HepG2 (cell line): ENCODE data around the gene CNKSR3. TPM values are rescaled to one million over a fixed set of nuclear protein-coding genes. Genes with fewer than 3 reads are reported as not detected.

ENCODE experiments used
- ATAC-seq: fragments of 200-7000 bp; cut with Tn5 transposase; 3 replicates; pipeline ENCODE4 v1.9.1; 2020; ENCODE audit warnings: mild to moderate bottlenecking, moderate library complexity
- BruUV-seq: library from RNA; stranded (reverse); fragments of 400-500 nt; replicated peaks from 2 replicates; lab custom pipeline; 2021; lab: Mats Ljungman, UMichigan
- CTCF ChIA-PET: fragments of 300-600 bp; formaldehyde crosslinking; extraction: SDS; loops from one replicate; lab custom pipeline; 2021; ENCODE audit warnings: low total read pairs, inconsistent platforms, low intra/inter-chr PET ratio; lab: Yijun Ruan, JAX
- POLR2A ChIA-PET: fragments of 350-600 bp; sonication (Branson Sonifier 250); formaldehyde crosslinking; loops from one replicate; lab custom pipeline; 2020; ENCODE audit warnings: antibody characterized with exemption, inconsistent platforms; lab: Yijun Ruan, JAX
- DNase-seq: peaks from one replicate; pipeline ENCODE4 v3.0.0-alpha.2; 2015; ENCODE audit warnings: low spot score
- FAIRE-seq: peaks from 3 replicates; lab custom pipeline; 2011; peaks lifted over from hg19 to GRCh38; lab: Jason Lieb, UNC
- H2AFZ ChIP-seq: one replicate; pipeline ENCODE4 v1.6.1; 2011; ENCODE audit warnings: low read length, inconsistent platforms
- H3K27ac ChIP-seq: fragments of 300-600 bp; 3 replicates; pipeline ENCODE4 v1.8.0; 2011; ENCODE audit warnings: mixed run types, mild to moderate bottlenecking, mixed read lengths, low read length, inconsistent platforms; ENCODE audit not compliant: insufficient read depth; ENCODE audit errors: extremely low read length
- H3K27me3 ChIP-seq, 2 experiments: fragments of 200-600 bp in 1 of 2; 2 replicates in 1 of 2; 3 replicates in 1 of 2; pipeline versions ENCODE4 v1.6.0 to v1.8.0; 2011; ENCODE audit warnings: low read length in 2 of 2, mild to moderate bottlenecking in 2 of 2, moderate library complexity in 2 of 2, inconsistent platforms in 1 of 2; ENCODE audit not compliant: insufficient read depth in 2 of 2, control insufficient read depth in 1 of 2
- H3K36me3 ChIP-seq, 2 experiments: fragments of 200-600 bp in 1 of 2; replicated peaks in 1 of 2; 2 replicates in 1 of 2; 3 replicates in 1 of 2; pipeline versions ENCODE4 v1.5.1 to v1.8.0; 2011; ENCODE audit warnings: low read length in 2 of 2, inconsistent platforms in 1 of 2; ENCODE audit not compliant: insufficient read depth in 2 of 2, control insufficient read depth in 1 of 2
- H3K4me1 ChIP-seq: 2 replicates; pipeline ENCODE4 v1.5.1; 2012; ENCODE audit warnings: low read length, inconsistent platforms; ENCODE audit not compliant: insufficient read depth
- H3K4me2 ChIP-seq: 2 replicates; pipeline ENCODE4 v1.6.0; 2011; ENCODE audit warnings: low read depth, low read length, inconsistent platforms
- H3K4me3 ChIP-seq, 3 experiments: fragments of 200-600 bp in 1 of 3; sonication (generic), shearing (Covaris generic) in 1 of 3; replicated peaks in 1 of 3; 2 replicates each; pipeline ENCODE4 v1.5.1; 2011 to 2016; ENCODE audit warnings: low read length in 3 of 3, inconsistent platforms in 2 of 3, low read depth in 2 of 3, mild to moderate bottlenecking in 2 of 3, control low read depth in 1 of 3, mixed read lengths in 1 of 3; ENCODE audit not compliant: insufficient read depth in 1 of 3
- H3K79me2 ChIP-seq: one replicate; pipeline ENCODE4 v1.6.1; 2011; ENCODE audit warnings: low read length, inconsistent platforms; ENCODE audit not compliant: insufficient read depth
- H3K9ac ChIP-seq: 2 replicates; pipeline ENCODE4 v1.6.0; 2011; ENCODE audit warnings: mild to moderate bottlenecking, low read depth, low read length, inconsistent platforms; ENCODE audit not compliant: insufficient read depth
- H3K9me3 ChIP-seq: 2 replicates; pipeline ENCODE4 v1.5.1; 2012; ENCODE audit warnings: mild to moderate bottlenecking, low read length
- H4K20me1 ChIP-seq: 2 replicates; pipeline ENCODE4 v1.6.0; 2011; ENCODE audit warnings: inconsistent platforms, mild to moderate bottlenecking, low read length, moderate library complexity; ENCODE audit not compliant: insufficient read depth
- ATF7-NPFF ChIP-seq: sonication (generic); formaldehyde crosslinking; IDR thresholded peaks from 2 replicates; pipeline ENCODE4 v1.8.1; 2023; ENCODE audit warnings: mild to moderate bottlenecking, low read depth, missing genetic modification reagents, moderate library complexity
- DMAP1 ChIP-seq: IDR thresholded peaks from 2 replicates; pipeline ENCODE4 v1.6.1; 2016
- PLRG1 ChIP-seq: fragments of 450-650 bp; conservative IDR thresholded peaks from 2 replicates; pipeline ENCODE4 v1.6.1; 2016
- REXO4 ChIP-seq: sonication (generic); formaldehyde crosslinking; IDR thresholded peaks from 2 replicates; pipeline ENCODE4 v1.8.0; 2022; ENCODE audit warnings: missing genetic modification reagents, mild to moderate bottlenecking, borderline replicate concordance
- SRSF9 ChIP-seq: fragments of 200-400 bp; formaldehyde crosslinking; IDR thresholded peaks from 2 replicates; pipeline ENCODE4 v1.6.1; 2018; ENCODE audit warnings: borderline replicate concordance, mild to moderate bottlenecking, low read depth, low read length; ENCODE audit not compliant: insufficient read depth, poor library complexity, severe bottlenecking
- ZBTB25 ChIP-seq: IDR thresholded peaks from 2 replicates; pipeline ENCODE4 v1.6.1; 2018; ENCODE audit warnings: missing genetic modification reagents
- ZKSCAN5 ChIP-seq: sonication (generic); formaldehyde crosslinking; IDR thresholded peaks from 2 replicates; pipeline ENCODE4 v1.5.1; 2020; ENCODE audit warnings: mild to moderate bottlenecking, missing genetic modification reagents
- WGBS: methylation state at CpG from one replicate; pipeline ENCODE4 v1.1.6; 2017; ENCODE audit warnings: low lambda C conversion rate; 5-methylcytosine and 5-hydroxymethylcytosine counted together
- in situ Hi-C: cut with HindIII; loops from 2 replicates; pipeline ENCODE4 v1.10.0; 2017; ENCODE audit warnings: low pct_unique_long_range_greater_than_20kb; ENCODE audit not compliant: extremely low pct_ligation_motif_present
- intact Hi-C: fragments of 100-400 bp; cut with micrococcal nuclease; formaldehyde crosslinking; loops from one replicate; pipeline ENCODE4 v1.10.0; 2022; ENCODE audit not compliant: unreplicated experiment
- polyA plus RNA-seq, 8 experiments: library from polyadenylated mRNA; depleted of rRNA in 3 of 8; stranded (reverse) in 7 of 8; unstranded in 1 of 8; fragments of >200 nt; fragmentation: Illumina TruSeq in 4 of 8; extraction: Trizol in 4 of 8; gene quantifications; 2 replicates each; pipeline versions ENCODE4 v1.2.1 to v1.2.3, GENCODE V29; 2011 to 2016; ENCODE audit warnings: low read depth in 4 of 8, missing spikeins in 1 of 8, mixed read lengths in 1 of 8; ENCODE audit not compliant: insufficient read depth in 1 of 8
- total RNA-seq, 5 experiments: library from RNA; depleted of rRNA; stranded (reverse); fragments of >200 nt; fragmentation: Illumina TruSeq; extraction: Trizol; gene quantifications; 2 replicates each; pipeline ENCODE4 v1.2.3, GENCODE V29; 2016; ENCODE audit warnings: low read depth in 1 of 5

CNKSR3 gene
- total and polyA plus RNA-seq, 2 of the 13 experiments (the other 11 are each of a cell fraction or from before 2014, with no cell fraction given) = 9.2 to 38.6 TPM

- H3K79me2 ChIP-seq = no peaks in the 10 kb centered on the region
- BruUV-seq = no TSS peak
- in situ Hi-C loops = no loop called here
- intact Hi-C loops = no loop called here
- no peaks in the 10 kb centered on the region for H4K20me1 ChIP-seq
- H3K9ac ChIP-seq = no peak overlapping the region
- no peaks in the 10 kb centered on the region for H3K27me3 ChIP-seq
- DNase-seq (no peak), FAIRE-seq (no peak), ATAC-seq (no peak)
- H3K27ac ChIP-seq = no peak overlapping the region
- no peak for TF ChIP-seq ATF7-NPFF
- TF ChIP-seq ZKSCAN5 (CRISPR knock-in tag) = peak; percentile 20; the same call in 1 of the 2 replicates
- no peak overlapping the region for H3K4me3 ChIP-seq
- no peak overlapping the region for H3K4me2 ChIP-seq
- H3K36me3 ChIP-seq = no peaks in the 10 kb centered on the region
- no peak overlapping the region for H2AFZ ChIP-seq
- H3K9me3 ChIP-seq = no peaks in the 10 kb centered on the region
- ChIA-PET CTCF (no interaction called here), POLR2A (no interaction called here)
- WGBS = 62% methylated on average over 8 of the region's 8 CpGs
- H3K4me1 ChIP-seq = peaks cover 5% of the 10 kb centered on the region; the same call in 1 of the 2 replicates
Measured at GRCh38 chr6:154354265-154354777, 156.2 kb downstream of the CNKSR3 start.

GRCh38 chr6:154353626-154354025, 156.9 kb downstream of the CNKSR3 start:
- in situ Hi-C loops = no loop called here
- no peaks in the 10 kb centered on the region for H3K27me3 ChIP-seq
- intact Hi-C loops = no loop called here
- no peak for TF ChIP-seq SRSF9
- TF ChIP-seq DMAP1 = no peak
- no peak for TF ChIP-seq PLRG1
- TF ChIP-seq ZBTB25 (CRISPR knock-in tag) = no peak
- TF ChIP-seq REXO4 (CRISPR knock-in tag) = no peak
- TF ChIP-seq, all 625 proteins: peak for 0
- 3% methylated on average over 1 of the region's 1 CpG for WGBS
- DNase-seq = no peak
- CTCF ChIA-PET = no interaction called here
- Histone ChIP-seq H3K9ac (no peak overlapping the region), H3K4me1 (no peaks in the 10 kb centered on the region), H3K36me3 (no peaks in the 10 kb centered on the region), H3K79me2 (no peaks in the 10 kb centered on the region), H4K20me1 (no peaks in the 10 kb centered on the region), H3K4me3 (no peak overlapping the region), H2AFZ (no peak overlapping the region), H3K27ac (no peak overlapping the region), H3K9me3 (no peaks in the 10 kb centered on the region), H3K4me2 (no peak overlapping the region)
- no TSS peak for BruUV-seq
- no peak for ATAC-seq
- FAIRE-seq = no peak
- POLR2A ChIA-PET = no interaction called here
